ENCODE data around the gene ZNF888. TPM values are rescaled to one million over a fixed set of nuclear protein-coding genes. Genes with fewer than 3 reads are reported as not detected.

Gene ZNF888
- total and polyA plus RNA-seq, 9 of the 15 experiments (the other 6 are each of a cell fraction or from before 2014, with no cell fraction given), result 1.6 to 13.3 (median 9.9) TPM

GRCh38 chr19:52936151-52936953 lies 13.1 kb upstream of the ZNF888 start (continued):
- TF ChIP-seq SMARCB1 (IDR thresholded peaks at IDR 0.05; ENCODE audit: insufficient read length, low read depth), result no peak
- TF ChIP-seq ZNF217 (CRISPR knock-in tag; IDR thresholded peaks at IDR 0.05), result no peak
- peak; percentile 84 for TF ChIP-seq ETV1 (tag; conservative IDR thresholded peaks at IDR 0.05; ENCODE audit: low read depth)
- TF ChIP-seq FOS (IDR thresholded peaks at IDR 0.05; ENCODE audit: extremely low read depth, insufficient read length), result no peak
- TF ChIP-seq ZBTB17 (CRISPR knock-in tag; IDR thresholded peaks at IDR 0.05), result peak; percentile 93
- TF ChIP-seq ZNF75A (CRISPR knock-in tag; IDR thresholded peaks at IDR 0.05), result no peak
- TF ChIP-seq ZNF12 (CRISPR knock-in tag; IDR thresholded peaks at IDR 0.05), result no peak
- TF ChIP-seq NR3C1 (CRISPR knock-in tag; IDR thresholded peaks at IDR 0.05), result no peak
- TF ChIP-seq POLR2AphosphoS2 (IDR thresholded peaks at IDR 0.05; ENCODE audit: low read length), result no peak
- no peak for TF ChIP-seq ZNF224 (CRISPR knock-in tag; IDR thresholded peaks at IDR 0.05)
- peak; percentile 90 for TF ChIP-seq ZNF644 (tag; IDR thresholded peaks at IDR 0.05; ENCODE audit: low read depth)
- peak; percentile 98 for TF ChIP-seq NFE2 (IDR thresholded peaks at IDR 0.05; ENCODE audit: low read depth)
- no peak for TF ChIP-seq LARP7 (IDR thresholded peaks at IDR 0.05)
- TF ChIP-seq ESRRA (IDR thresholded peaks at IDR 0.05; ENCODE audit: borderline replicate concordance, low read depth), result 0 out of 2 replicates have a peak, but pooled peaks have one; percentile 24
- no peak; the same call in 1 of the 2 replicates for TF ChIP-seq MTF1 (CRISPR knock-in tag; IDR thresholded peaks at IDR 0.05; ENCODE audit: borderline replicate concordance)
- no peak for TF ChIP-seq ZNF561 (CRISPR knock-in tag; conservative IDR thresholded peaks at IDR 0.05)
- no peak for TF ChIP-seq ZBTB43 (CRISPR knock-in tag; IDR thresholded peaks at IDR 0.05)
- no peak for TF ChIP-seq ZNF785 (CRISPR knock-in tag; IDR thresholded peaks at IDR 0.05)
- peak in 1 of 2 experiments; percentile 74; a peak in 1 of 4 replicates for TF ChIP-seq ZNF318 (IDR thresholded peaks at IDR 0.05; ENCODE audit: borderline replicate concordance in 1 of 2, low read depth in 1 of 2)
- no peak for TF ChIP-seq ZNF263 (CRISPR knock-in tag; IDR thresholded peaks at IDR 0.05; ENCODE audit: borderline replicate concordance)
